Peyer's patch (tissue), 4 donors: ENCODE results near the gene LSM4. TPM values are rescaled to one million over a fixed set of nuclear protein-coding genes. Genes with fewer than 3 reads are reported as not detected.

Experiments used
- DNase-seq, 3 donors: peaks; one replicate each; pipeline ENCODE4 v3.0.0-alpha.2; 2017 to 2019
- H3K27ac ChIP-seq, 4 donors: fragments of 200-600 bp; sonication (generic); one replicate each; pipeline ENCODE4 v1.5.1; 2016 to 2019
- H3K27me3 ChIP-seq, 2 donors: fragments of 200-600 bp; sonication (generic); one replicate each; pipeline ENCODE4 v1.5.1; 2019
- H3K36me3 ChIP-seq, 3 donors: fragments of 200-600 bp; sonication (generic); one replicate each; pipeline ENCODE4 v1.5.1; 2016 to 2019
- H3K4me1 ChIP-seq, 4 donors: fragments of 200-600 bp; sonication (generic); one replicate each; pipeline ENCODE4 v1.5.1; 2016 to 2019
- H3K4me3 ChIP-seq, 4 donors: fragments of 200-600 bp; sonication (generic); 1 replicate in 3 of 4; 2 replicates in 1 of 4; pipeline ENCODE4 v1.5.1; 2016 to 2019; ENCODE audit warnings: mild to moderate bottlenecking in 1 of 4
- H3K9me3 ChIP-seq, 4 donors: fragments of 200-600 bp; sonication (generic); one replicate each; pipeline ENCODE4 v1.5.1; 2016 to 2019; ENCODE audit warnings: mild to moderate bottlenecking in 1 of 4
- CTCF ChIP-seq, 6 experiments: fragments of 450-650 bp in 4 of 6; fragments of 200-600 bp in 2 of 6; sonication (generic) in 1 of 6; IDR thresholded peaks; one replicate each; pipeline ENCODE4 v1.5.1; 2017 to 2019; ENCODE audit warnings: antibody characterized with exemption in 6 of 6, mild to moderate bottlenecking in 3 of 6, moderate library complexity in 1 of 6
- POLR2A ChIP-seq, 2 donors: fragments of 450-650 bp; IDR thresholded peaks; one replicate each; pipeline ENCODE4 v1.5.1; 2017; ENCODE audit warnings: antibody characterized with exemption in 2 of 2, mild to moderate bottlenecking in 2 of 2, moderate library complexity in 2 of 2
- small RNA-seq, 2 donors: library from RNA; depleted of rRNA; stranded (forward); fragments of <200 nt; gene quantifications; one replicate each; pipeline ENCODE3, GENCODE V24; 2016
- total RNA-seq, 4 donors: library from RNA; depleted of rRNA; stranded (reverse); fragments of >200 nt; gene quantifications; one replicate each; pipeline ENCODE4 v1.1.0, GENCODE V29; 2016

The LSM4 gene
- total RNA-seq, 4 donors from 2014 or later, result 102 to 193 (median 178) TPM

- Histone ChIP-seq H3K4me3 (no peak overlapping the region), H3K27me3 (no peaks in the 10 kb centered on the region), H3K27ac (no peak overlapping the region), H3K4me1 (no peaks in the 10 kb centered on the region), H3K36me3 (peaks cover 0 to 24% (median 0%) of the 10 kb centered on the region in 3 donors), H3K9me3 (no peaks in the 10 kb centered on the region)
- DNase-seq, result peak in 1 of 3 donors; percentile 45
- TF ChIP-seq POLR2A (IDR thresholded peaks at IDR 0.05) (no peak), CTCF (IDR thresholded peaks at IDR 0.05) (no peak)
Observed at GRCh38 chr19:18261474-18261873, 61.4 kb downstream of the LSM4 start.

- no peak for TF ChIP-seq POLR2A (IDR thresholded peaks at IDR 0.05)
- no peak overlapping the region for H3K4me3 ChIP-seq
Observed at GRCh38 chr19:18259893-18260292, 63.0 kb downstream of the LSM4 start.

GRCh38 chr19:18257503-18258470 is 65.1 kb downstream of the LSM4 start:
- Histone ChIP-seq H3K27me3 (no peaks in the 10 kb centered on the region), H3K9me3 (no peaks in the 10 kb centered on the region), H3K4me1 (peaks cover 0 to 17% (median 3%) of the 10 kb centered on the region in 4 donors), H3K36me3 (no peaks in the 10 kb centered on the region), H3K27ac (no peak overlapping the region), H3K4me3 (no peak overlapping the region)
- TF ChIP-seq POLR2A (IDR thresholded peaks at IDR 0.05) (no peak), CTCF (IDR thresholded peaks at IDR 0.05) (no peak)
- peak in 1 of 3 donors; percentile 44 for DNase-seq

More at GRCh38 chr19:18259893-18260292, 63.0 kb downstream of the LSM4 start:
- Histone ChIP-seq H3K9me3 (no peaks in the 10 kb centered on the region), H3K27me3 (no peaks in the 10 kb centered on the region), H3K36me3 (peaks cover 0 to 8% (median 0%) of the 10 kb centered on the region in 3 donors), H3K4me1 (peaks cover 0 to 7% (median 2%) of the 10 kb centered on the region in 4 donors), H3K27ac (no peak overlapping the region)
- no peak for DNase-seq

Small RNA genes lying within 50 kb of the gene (small RNA-seq; reads per million reads assigned to genes)
- gene MIR3188 (0 reads per million in 2 donors), gene RN7SL513P (0 reads per million in 2 donors), gene RPL39P38 (0 reads per million in 2 donors)

Other genes starting within 250 kb of the LSM4 start
- 10 to 100 TPM in 1 of 4 donors, 1 to 10 TPM in 3; 1.2 to 19.0 (median 2.8) TPM for gene IL12RB1, start 236.1 kb downstream of the LSM4 start, total RNA-seq
- gene MAST3, start 225.3 kb downstream of the LSM4 start, total RNA-seq, result 10 to 100 TPM; 47.8 to 56.3 (median 52.0) TPM
- 10 to 100 TPM; 19.7 to 45.4 (median 28.2) TPM for gene PIK3R2, start 169.9 kb downstream of the LSM4 start, total RNA-seq
- gene IFI30, start 149.3 kb downstream of the LSM4 start, total RNA-seq, result 100 to 1,000 TPM in 1 of 4 donors, 10 to 100 TPM in 3; 54.9 to 109 (median 60.7) TPM
- 10 to 100 TPM in 3 of 4 donors, 1 to 10 TPM in 1; 4.1 to 19.6 (median 16.0) TPM for gene MPV17L2, start 129.9 kb downstream of the LSM4 start, total RNA-seq
- 1 to 10 TPM in 3 of 4 donors, not detected in 1; 6.1 to 9.5 (median 8.3) TPM for gene RAB3A, start 119.0 kb downstream of the LSM4 start, total RNA-seq
- 1 to 10 TPM in 3 of 4 donors, not detected in 1; 3.9 to 8.3 (median 8.3) TPM for gene PDE4C, start 96.6 kb downstream of the LSM4 start, total RNA-seq
- gene IQCN, start 48.6 kb downstream of the LSM4 start, total RNA-seq, result 10 to 100 TPM in 2 of 4 donors, 1 to 10 TPM in 2; 7.4 to 40.2 (median 17.0) TPM
- 100 to 1,000 TPM; 629 to 753 (median 680) TPM for gene JUND, start 41.5 kb downstream of the LSM4 start, total RNA-seq
- 100 to 1,000 TPM in 1 of 4 donors, 10 to 100 TPM in 3; 45.4 to 138 (median 89.2) TPM for gene PGPEP1, start 17.5 kb upstream of the LSM4 start, total RNA-seq
- gene GDF15, start 63.1 kb upstream of the LSM4 start, total RNA-seq, result 10 to 100 TPM in 1 of 4 donors, 1 to 10 TPM in 3; 6.8 to 11.6 (median 9.0) TPM
- gene LRRC25, start 74.5 kb upstream of the LSM4 start, total RNA-seq, result 1 to 10 TPM; 2.5 to 4.2 (median 3.6) TPM
- 10 to 100 TPM; 34.0 to 85.8 (median 39.9) TPM for gene SSBP4, start 96.3 kb upstream of the LSM4 start, total RNA-seq
- 10 to 100 TPM in 3 of 4 donors, 1 to 10 TPM in 1; 5.3 to 26.4 (median 14.0) TPM for gene ISYNA1, start 115.1 kb upstream of the LSM4 start, total RNA-seq
- gene ELL, start 199.0 kb upstream of the LSM4 start, total RNA-seq, result 10 to 100 TPM; 18.9 to 49.5 (median 34.2) TPM
- 100 to 1,000 TPM; 231 to 333 (median 264) TPM for gene FKBP8, start 220.5 kb upstream of the LSM4 start, total RNA-seq
- 100 to 1,000 TPM in 3 of 4 donors, 10 to 100 TPM in 1; 82.0 to 226 (median 142) TPM for gene KXD1, start 234.8 kb upstream of the LSM4 start, total RNA-seq
- 100 to 1,000 TPM; 222 to 609 (median 308) TPM for gene UBA52, start 248.8 kb upstream of the LSM4 start, total RNA-seq